ENCODE measurements around the gene ARPC2.

ARPC2 gene

DNA sequence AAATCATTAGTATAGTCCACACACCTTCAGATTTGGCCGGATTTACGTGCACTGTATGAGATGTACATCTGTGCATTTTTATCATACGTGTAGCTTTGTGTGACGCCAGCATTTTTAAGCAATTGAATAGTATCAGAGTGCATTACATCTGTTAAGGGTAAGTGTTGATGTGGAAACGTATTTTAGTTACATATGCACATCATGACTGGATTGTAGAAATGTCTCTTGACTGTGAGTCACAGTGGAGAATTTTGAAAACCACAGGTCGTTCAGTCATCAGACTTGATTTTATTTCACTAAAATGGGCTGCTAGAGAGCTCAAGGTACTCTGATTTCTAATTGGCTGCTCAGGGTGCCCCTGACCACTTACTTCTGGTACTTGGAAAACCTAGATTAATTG, 38.5 kb downstream of the ARPC2 start:
- no peak for DNase-seq (ENCODE audit: low read depth)

DNA sequence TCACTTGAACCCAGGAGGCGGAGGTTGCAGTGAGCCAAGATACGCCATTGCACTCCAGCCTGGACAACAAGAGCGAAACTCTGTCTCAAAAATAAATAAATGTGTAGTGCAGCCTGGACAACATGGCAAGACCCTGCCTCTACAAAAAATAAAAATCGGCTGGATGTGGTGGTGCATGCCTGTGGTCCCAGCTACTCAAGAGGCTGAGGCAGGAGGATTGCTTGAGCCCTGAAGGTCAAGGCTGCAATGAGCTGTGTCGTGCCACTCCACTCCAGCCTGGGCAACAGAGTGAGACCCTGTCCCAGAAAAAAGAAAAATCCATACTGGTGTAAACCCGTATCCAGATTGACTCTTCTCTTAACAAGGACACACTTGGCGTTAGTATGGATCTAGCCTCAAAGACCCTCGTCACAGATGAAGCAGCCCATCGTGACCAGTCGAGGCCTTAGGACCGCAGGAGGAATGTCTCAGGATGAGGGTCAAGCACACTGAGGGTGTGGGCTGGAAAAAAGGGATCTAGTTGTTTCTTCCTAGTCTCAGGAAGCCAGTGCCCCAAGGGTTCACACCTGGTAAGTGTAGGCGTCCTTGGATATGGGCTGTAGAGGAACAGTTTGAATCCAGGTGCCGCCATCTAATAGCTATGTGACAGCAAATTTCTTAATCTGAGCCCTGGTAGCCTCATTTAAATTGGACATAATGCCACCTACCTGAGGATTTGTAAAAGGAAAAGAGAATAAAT, 39.8 kb downstream of the ARPC2 start:
- DNase-seq (ENCODE audit: low read depth) = no peak

DNA sequence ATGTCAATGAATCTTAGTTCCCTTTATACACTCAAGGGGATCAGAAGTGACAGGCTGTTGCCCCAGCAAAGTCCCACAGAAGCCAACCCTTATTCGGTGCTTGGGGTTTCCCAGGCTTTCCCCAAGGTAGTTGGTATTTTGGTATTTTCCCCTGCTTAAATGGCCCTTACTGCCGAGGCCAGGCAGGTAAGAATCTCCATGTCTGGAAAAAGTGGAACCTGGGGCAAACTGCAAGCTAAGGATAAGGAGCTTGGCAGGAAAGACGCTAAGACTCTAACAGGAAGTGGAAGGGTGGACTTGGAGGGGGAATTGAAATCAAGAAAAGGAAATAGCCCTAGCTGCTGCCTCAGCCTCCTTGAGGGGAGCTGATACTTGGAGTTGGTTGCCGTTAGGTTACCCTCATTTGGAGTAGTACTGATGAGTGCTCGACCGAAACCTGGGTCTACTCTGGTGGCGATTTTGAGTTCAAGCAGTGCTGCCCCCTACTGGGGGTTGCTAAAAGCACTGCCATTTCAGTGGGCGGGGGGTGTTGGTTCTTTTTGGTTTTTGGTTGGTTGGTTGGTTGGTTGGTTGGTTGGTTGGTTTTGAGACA, 40.5 kb downstream of the ARPC2 start:
- DNase-seq (ENCODE audit: low read depth) = peak; percentile 50

DNA sequence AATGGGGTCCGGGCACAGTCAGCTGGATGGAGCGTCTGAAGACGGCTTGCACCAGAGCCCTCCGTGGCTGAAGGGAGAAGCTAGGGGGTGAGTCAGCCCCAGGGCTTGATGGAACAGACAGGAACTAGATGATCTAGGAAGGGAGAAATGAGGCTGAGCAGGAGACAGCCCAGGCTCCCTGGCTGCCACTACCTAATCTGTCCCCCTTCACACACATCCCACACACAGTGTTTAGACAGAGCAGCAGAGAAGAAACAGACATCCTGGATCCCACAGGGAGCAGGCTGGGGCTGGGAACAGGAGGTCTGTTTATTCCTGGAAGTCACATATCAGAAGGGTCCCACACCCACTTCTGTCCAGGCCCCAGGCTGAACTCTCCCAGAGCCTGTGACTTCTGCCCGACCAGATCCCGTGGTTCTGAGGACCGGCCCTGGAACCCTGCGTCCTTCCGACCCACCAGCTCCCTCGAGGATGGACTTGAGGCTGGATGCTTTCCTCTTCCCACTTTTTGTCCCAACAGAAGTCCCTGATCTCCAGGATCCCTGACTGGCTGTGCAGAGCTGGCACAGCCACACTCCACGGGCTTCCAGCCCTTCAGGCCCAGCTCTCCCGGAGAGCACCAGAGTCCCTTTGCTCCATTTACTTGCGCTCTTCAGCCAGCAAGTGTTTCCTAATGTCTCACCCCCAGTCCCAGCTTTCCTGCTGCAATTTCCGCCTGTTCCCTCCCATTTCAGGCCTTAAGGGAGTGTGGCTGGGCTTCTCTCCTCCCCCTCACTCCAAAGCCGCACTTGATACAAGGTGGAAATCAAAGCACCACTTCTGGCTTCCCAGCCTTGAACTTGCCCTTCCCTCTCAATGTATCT, 42.3 kb downstream of the ARPC2 start:
- DNase-seq (ENCODE audit: low read depth) = no peak

DNA sequence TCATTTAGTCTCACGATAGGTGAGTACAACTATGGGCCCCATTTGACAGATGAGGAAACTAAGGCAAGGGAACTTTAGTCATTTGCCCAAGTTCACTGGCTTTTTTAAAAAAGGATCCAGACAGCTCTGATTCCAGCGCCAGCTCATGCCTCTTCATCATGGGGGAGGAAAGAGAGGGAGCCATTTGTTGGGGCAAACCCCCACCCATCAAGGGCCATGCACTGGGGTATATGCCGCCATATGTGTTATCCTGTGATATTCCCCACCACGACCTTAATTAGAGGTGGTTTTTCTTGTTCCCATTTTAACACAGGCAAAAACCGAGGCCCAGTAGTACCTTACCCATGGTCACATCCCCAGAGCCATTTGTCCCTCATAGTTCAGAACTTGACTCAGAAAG, 43.2 kb downstream of the ARPC2 start:
- no peak for DNase-seq (ENCODE audit: low read depth)

DNA sequence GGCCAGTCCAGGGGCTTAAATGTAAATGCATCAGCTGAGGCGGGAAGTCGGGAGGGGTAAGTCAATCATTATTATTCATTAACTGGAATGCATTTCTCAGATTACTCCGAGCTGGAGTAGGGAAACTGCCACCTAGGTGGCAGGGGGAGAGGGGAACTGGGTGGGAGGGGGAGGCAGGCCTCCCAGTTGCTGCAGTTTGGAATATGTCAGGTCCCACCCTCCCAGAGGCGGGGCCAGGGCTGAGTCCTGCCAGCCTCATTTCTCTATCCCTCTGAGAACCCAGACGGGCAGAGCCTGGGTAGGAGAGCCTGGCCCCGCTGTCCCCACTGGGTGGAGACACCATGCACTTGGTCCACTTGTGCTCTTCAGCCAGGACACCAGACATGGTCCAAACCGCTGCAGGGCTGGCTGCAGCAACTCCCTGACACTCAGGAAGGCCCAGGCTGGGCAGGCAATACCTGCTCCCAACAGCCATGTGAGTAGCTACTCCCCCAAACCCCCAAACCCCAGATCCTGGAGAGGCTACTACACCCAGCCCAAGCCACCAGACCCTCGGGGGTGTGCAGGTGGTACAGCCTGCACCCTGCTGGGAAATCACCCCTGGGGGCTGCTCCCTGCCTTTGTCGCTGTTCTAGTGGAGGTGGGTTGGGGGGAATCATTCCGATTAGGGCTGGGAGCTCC, 43.9 kb downstream of the ARPC2 start, which contains the start of gene GPBAR1:
Gene GPBAR1 (plus strand): TSS at position 274 of the 681 bp plus-strand sequence. CDS start 1,710 bp downstream, outside the sequence.
- no peak for DNase-seq (ENCODE audit: low read depth)

DNA sequence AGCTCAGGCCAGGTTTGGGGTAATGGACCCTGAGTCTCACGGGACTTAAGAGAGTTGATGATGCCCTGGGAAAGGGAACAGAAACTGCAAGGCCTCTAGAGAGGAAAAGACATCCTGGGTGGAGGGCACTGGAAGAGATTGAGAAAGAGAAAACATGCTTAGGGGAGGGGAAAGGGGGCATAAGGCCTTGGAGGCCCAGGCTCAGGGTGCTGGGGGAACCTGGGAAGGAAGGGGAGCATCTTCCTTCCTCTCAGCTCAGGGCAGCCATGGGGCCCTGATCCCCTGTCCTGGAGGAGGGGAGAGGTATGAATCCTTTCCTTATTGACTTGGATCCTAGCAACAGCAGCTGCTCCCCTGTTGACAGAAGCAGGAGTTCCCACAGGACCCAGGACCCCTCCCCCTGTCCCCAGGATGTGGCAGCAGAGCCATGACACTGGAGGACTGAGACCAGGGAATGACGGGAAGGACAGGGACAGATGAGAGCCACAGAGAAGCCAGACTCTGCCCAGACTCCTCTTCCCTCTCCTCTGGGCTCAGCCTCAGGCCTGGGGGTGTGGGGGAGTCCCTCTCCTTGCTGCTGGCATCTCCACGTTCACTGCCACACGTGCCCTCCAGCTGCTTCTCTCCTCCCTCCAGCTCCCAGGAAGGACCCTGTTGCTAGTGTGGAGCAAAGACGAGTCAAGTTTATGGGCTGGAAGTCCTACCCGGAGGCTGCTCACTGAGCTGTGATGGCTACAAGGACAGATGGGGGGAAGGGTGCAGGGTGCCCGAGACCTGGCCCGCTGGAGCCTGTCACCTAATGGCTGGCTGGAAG, 44.6 kb downstream of the ARPC2 start:
- DNase-seq (ENCODE audit: low read depth) = no peak

DNA sequence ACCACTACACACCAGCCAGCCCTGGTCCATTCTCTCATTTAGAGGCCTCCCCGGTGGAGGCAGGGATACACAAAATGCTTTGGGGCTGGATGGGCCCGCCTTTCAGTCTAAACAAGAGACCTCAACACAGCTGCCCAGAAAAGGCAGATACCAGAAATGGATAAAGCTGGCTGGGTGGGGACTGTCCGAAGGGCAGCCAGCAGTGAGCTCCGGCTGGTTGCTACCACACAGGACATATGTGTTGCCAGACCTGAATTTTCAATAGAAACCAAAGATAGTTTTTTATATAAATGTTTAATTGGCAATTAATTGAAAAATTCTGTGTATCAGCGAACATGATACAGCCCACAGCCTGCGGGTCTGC, 45.2 kb downstream of the ARPC2 start:
- DNase-seq (ENCODE audit: low read depth) = no peak

DNA sequence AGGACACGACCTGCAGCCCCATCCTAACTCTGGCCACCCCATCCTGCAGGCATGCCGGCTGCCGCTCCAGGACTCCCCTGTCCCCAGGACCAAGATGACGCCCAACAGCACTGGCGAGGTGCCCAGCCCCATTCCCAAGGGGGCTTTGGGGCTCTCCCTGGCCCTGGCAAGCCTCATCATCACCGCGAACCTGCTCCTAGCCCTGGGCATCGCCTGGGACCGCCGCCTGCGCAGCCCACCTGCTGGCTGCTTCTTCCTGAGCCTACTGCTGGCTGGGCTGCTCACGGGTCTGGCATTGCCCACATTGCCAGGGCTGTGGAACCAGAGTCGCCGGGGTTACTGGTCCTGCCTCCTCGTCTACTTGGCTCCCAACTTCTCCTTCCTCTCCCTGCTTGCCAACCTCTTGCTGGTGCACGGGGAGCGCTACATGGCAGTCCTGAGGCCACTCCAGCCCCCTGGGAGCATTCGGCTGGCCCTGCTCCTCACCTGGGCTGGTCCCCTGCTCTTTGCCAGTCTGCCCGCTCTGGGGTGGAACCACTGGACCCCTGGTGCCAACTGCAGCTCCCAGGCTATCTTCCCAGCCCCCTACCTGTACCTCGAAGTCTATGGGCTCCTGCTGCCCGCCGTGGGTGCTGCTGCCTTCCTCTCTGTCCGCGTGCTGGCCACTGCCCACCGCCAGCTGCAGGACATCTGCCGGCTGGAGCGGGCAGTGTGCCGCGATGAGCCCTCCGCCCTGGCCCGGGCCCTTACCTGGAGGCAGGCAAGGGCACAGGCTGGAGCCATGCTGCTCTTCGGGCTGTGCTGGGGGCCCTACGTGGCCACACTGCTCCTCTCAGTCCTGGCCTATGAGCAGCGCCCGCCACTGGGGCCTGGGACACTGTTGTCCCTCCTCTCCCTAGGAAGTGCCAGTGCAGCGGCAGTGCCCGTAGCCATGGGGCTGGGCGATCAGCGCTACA, 45.9 kb downstream of the ARPC2 start:
- DNase-seq (ENCODE audit: low read depth) = no peak

DNA sequence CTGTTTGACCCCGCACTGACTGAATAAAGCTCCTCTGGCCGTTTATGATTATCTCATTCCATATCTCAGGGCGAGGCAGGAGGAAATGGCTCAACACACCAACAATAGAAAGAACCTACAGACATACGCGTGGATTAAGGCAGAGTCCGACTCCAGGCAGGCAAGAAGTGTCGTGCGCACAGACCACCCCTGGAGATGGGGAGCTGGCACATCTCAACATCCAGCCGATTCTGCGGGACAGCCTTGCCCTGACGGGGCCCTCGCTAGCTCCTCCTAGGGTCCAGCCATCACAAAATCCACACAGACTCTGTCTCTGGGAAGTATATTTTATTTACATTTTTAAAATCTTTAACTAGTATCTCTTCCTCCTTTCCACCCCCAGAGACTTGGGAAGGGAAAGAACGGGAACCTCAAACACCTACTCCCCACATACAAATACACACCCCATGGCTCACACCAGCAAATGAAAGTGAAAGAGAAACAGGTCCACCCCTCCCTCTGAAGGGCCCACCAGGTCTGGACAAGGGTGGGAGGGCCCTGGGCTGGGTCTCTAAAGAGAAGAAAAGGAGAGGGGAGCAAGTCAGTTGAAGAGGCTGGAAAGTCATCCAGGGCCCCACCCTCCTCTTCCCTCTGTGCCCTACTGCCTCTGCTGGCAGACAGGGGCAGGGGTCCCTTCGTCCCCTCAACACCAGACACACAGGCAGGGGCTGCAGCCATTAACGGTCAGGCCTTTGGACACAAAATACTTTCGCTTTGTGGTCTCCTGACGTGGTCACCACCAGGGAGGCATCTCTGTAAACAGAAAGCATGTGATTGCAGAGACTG, 47.0 kb downstream of the ARPC2 start:
- DNase-seq (ENCODE audit: low read depth) = no peak

DNA sequence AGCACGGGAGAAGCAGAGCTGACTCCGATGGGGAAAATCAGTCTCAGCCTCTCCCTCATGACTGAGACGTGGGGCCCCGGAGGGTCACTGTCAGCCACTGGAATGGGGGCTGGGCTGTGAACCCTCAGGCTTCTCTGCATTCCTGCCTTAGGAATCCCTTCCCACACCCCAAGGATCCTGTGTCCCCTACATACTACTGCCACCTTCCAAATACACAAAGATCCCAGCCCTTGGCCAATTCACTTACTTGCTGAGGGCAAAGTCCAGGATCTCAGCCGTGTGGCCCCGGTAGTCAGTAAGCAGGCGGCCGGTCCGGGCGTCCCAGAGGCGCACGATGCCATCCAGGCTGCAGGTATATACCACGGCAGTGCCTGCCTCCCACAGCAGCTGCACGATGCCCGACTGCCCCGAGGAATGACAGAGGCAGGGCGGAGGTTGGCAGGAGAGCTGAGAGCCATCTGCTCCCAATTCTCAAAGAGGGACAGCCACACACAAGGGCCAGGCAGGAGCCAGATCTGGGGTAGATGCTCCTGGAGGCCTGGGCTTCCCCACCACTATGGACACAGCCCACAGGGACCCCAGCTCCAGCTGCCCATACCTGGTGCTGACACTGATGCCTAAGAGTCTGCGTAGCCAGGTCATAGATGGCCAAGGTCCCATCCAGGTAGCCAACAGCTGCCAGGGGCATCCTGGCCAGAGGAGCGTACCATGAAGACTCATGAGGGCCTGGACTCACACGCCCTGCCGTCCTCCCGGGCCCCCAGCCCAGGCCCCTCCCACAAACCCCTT, 48.0 kb downstream of the ARPC2 start:
- DNase-seq (ENCODE audit: low read depth) = no peak

DNA sequence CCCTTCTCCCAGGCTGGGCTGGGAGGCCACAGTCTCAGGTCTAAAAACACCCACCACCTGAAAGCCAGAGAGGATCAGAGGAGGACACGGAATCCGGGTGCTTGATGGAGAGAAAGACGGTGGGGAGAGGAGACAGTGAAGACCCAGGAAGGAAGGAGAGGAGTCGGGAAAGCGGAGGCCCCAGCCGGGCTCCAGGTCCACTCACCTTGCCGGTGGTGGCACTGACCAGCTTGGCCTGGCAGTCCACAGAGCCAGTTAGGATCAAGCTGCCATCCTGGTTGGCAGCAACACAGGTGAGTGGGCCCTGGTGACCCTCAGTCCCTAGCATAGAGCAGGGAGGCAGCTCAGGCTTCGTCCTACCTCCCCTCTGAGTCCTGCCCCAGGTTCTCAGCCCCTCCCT, 48.6 kb downstream of the ARPC2 start:
- no peak for DNase-seq (ENCODE audit: low read depth)

DNA sequence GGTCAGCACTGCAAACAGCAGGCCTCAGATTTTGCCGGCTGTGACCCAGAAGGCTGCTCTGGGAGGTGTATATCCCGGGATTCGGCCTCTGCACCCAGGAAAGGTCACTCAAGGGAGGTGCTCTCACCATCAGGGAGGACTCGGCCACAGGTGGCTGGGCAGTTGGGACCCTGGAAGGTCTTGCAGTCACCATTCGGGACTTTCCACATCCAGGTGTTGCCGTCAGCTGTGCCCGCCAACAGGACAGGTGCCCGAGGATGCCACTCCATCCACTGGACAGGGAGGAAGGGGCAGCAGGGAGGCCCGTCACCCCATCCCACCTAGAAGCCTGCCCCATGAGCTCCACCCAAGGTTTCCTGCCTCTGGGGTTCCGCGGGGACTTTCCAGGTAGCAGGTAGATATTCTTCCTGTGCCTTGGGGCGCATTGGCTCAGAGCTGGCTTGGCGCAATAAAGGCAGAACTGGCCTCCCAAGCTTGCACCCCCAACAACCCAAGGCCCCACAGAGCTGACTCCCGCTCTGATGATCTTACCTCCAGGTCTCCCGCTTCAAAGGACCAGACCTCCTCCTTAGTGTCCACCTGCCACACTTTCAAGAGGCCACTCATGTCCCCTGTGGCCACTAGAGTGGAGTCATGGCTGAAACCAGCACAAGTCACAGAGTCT, 49.5 kb downstream of the ARPC2 start:
- DNase-seq (ENCODE audit: low read depth) = no peak

DNA sequence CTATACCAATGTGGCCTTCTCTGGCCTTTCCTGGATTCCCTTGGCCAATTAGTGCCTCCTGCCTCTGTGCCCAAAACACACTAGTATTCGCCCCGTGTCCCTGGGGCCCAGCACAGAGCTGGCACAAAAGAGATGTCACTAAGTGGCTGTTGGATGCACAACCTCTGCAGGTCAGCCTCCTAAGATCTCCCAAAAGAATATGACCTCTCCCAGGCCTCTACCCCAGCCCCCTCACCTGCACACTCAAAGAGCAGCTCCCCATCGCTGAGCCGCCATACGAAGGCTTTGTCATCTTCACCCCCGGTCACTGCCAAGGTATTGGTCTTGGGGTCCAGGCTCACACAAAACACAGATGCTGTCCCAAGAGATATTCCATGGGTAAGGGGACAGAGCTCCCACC, 50.3 kb downstream of the ARPC2 start:
- no peak for DNase-seq (ENCODE audit: low read depth)

DNA sequence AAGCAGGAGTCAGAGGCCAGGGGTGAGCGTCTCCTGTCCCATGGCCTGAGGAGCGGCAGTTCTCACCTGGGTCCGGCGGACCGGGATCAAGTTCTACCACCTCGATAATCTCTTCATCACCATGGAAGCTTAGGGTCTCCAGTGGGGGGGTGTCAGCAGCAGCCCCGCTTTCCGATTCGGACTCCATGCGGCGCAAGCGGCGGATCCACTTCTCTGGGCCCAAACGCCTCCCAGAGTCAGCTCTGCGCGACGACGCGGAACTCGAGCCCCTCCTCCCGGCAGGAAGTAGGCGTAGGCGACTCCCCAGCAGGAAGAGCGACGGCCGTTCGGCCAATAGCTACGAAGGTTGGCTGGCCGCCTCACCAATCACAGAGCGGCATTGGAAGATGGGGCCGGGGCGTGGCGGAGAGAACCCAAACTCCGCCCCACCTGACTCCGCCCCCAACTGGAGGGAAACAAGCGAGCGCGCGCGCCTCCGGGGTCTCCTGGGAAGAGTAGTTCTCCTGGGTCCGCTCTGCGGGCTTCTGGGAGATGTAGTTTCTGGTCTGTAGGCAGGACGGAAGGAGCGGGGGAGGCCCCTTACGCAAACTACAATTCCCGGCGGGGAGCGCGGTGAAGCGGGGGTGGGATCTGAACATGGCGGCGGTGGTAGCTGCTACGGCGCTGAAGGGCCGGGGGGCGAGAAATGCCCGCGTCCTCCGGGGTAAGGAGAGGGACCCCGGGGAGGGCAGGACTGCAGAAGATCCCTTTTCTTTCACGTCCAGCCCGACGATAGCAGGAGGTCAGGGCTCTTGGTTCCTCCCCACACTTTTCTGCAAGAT, 53.1 kb downstream of the ARPC2 start, which contains the start of the genes AAMP and PNKD:
Gene AAMP (minus strand): TSS at position 238 of the 821 bp plus-strand sequence. CDS start 51 bp downstream, at position 187.
Gene PNKD (plus strand): TSS at position 620 of the 821 bp plus-strand sequence. CDS start 17 bp downstream, at position 637.
- peak; percentile 100 for DNase-seq (ENCODE audit: low read depth)

DNA sequence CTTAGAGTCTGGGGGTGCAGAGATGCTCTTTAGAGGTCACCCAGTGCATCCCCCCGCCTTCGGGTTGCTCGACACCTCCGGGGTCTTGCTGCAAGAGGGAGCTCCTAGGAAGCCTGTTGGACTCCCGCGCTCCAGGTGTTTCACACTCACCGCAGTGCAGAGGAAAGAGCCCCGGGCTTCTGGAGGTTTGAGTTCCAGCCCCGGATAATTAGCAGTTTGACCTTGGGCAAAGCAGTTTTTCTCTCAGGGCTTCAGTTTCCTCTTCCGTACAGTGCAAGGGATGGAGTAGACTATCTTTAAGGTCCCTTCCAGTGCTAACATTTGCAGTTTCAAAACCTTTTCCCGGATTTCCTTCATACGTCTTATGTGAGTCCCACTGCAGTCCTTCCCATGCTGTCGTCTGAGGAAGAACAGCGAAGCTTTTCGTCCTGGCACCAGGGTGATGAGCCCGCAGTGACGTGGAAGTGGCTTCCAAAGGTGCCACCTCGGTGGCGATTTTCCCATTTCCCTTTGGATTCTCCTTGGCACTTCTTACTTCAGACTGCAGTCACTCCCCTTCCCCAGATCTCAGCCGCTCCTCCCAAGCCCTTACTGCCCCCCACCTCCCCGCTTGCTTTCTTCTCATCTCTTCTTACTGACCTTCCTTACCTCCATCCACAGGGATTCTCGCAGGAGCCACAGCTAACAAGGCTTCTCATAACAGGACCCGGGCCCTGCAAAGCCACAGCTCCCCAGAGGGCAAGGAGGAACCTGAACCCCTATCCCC, 53.9 kb downstream of the ARPC2 start:
- no peak for DNase-seq (ENCODE audit: low read depth)

Measured in activated T-helper 1 cell treated with Interleukin-2 at 50 U/mL for 16 hours (primary cell).